ENCODE results near the gene SLC15A2.

DNA sequence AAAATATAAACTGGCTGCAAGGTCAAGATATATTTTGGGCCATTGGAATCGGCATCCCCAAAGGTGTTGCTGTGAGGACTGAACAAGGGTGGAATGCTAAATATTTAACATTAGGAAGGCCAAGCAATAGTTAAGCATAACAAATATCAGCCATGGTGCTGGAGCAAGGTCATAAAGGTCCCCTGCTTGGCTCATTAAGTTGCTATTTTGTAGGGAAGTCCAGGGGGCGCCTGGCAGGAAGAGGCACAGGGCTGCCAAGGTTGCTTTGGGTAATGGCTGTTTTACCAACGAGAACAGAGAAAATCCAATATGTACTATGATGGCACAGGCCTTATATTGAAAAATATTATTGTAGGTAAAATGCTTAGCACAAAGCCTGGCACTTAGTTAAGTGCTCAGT lies 62.2 kb downstream of the SLC15A2 start:
- no peak for TF ChIP-seq POLR2A (IDR thresholded peaks at IDR 0.05)
- TF ChIP-seq, protein P1, sequence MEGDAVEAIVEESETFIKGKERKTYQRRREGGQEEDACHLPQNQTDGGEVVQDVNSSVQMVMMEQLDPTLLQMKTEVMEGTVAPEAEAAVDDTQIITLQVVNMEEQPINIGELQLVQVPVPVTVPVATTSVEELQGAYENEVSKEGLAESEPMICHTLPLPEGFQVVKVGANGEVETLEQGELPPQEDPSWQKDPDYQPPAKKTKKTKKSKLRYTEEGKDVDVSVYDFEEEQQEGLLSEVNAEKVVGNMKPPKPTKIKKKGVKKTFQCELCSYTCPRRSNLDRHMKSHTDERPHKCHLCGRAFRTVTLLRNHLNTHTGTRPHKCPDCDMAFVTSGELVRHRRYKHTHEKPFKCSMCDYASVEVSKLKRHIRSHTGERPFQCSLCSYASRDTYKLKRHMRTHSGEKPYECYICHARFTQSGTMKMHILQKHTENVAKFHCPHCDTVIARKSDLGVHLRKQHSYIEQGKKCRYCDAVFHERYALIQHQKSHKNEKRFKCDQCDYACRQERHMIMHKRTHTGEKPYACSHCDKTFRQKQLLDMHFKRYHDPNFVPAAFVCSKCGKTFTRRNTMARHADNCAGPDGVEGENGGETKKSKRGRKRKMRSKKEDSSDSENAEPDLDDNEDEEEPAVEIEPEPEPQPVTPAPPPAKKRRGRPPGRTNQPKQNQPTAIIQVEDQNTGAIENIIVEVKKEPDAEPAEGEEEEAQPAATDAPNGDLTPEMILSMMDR (IDR thresholded peaks at IDR 0.05) = no peak
